Measurements from ENCODE around the gene ZNF541.

Gene ZNF541

GRCh38 chr19:47550129-47550528 is 22.8 kb downstream of the ZNF541 start:
- no peak for DNase-seq
- intact Hi-C loops (cut with DNase I) = no loop called here

DNA sequence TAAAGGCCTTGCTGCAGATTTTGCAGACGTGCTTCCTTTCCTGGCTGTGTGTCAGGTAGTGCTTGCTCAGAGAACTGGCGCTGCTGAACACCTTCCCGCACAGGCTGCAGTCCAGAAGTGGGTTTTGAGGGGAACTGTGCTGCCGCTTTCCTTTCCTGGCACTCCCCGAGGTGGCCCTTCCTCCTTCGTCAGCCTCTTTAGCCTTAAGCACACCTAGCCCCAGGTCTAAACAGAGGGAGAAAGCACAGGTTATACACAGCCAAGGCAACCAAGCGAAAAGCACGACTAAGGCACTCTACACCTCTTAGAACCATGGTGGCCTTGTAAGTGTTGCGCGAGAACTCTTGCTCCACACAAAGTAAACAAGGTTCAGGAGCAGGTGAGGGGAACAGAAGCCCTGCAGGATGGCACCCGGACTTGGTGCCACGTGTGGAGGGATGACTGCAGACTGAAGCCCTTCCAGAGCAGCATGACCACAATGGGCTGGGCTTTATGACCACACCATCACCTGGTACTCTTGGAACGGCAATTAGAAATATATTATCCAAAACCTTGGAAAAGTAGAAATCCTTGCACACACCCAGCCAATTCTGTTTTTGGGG is 23.6 kb downstream of the ZNF541 start:
- no peak for DNase-seq
- intact Hi-C loops (cut with DNase I) = no loop called here

GRCh38 chr19:47547199-47547598 is 25.7 kb downstream of the ZNF541 start:
- intact Hi-C loops (cut with DNase I) = no loop called here
- no peak for DNase-seq

DNA sequence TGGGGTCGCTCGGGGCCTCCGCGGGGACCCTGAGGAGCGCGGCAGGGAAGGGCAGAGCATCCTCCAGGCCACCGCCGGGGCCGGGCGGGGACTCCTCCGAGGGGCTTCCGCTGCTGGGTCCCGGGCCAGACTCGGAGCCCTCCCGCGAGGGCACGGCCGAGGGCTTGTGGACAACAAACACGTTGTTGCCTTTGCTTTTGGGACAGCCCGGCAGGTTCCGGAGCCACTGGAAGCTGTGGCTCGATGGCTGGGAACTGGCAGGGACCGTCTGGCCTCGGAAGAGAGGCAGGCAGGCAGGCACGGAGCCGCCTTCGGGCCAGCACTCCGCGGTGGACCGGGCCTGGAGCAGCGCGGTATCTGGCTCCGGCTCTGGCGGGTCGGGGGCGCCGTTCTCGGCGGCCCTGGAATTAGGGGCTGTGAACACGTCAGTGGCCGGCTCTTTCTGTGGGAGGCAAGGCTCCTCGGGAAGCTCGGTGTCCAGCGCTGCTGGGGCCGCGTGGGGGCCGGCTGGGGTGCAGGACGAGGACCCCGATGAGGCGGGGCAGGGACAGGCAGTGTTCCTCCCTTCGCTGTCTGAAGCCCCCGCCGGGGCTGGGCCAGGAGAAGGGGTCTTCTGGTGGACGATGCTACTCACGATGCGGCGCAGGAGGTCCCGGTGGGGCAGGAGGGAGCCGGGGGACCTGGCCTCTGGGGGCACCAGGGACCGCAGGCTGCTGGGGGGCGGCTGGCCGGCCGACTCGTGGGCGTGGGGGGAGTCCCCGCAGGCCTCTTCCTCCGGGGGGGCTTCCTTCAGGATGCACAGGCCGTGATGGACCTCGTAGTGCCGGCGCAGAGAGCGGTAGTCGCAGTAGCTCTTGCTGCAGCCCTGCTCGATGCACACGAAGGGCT is 27.6 kb downstream of the ZNF541 start:
- DNase-seq = no peak

DNA sequence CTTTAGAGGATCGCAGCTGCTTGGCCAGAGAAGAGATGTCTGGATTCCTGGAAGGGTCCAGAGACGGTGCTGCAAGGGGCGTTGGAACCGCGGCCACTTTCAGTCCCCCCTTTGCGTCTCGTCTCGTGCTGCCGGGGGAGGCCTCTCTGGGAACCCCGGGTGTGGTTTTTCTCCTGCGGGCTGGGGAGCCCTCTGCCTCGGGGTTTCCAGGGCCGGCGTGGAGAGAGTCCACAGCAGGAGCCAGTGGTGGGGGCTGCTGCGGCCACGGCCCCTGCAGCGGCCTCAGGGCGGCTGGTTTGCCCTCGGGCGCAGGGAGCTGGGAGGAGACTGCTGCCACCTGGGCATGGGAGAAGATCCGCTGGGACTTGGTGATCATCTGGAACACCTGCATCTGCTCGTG is 28.5 kb downstream of the ZNF541 start:
- intact Hi-C loops (cut with DNase I) = no loop called here
- no peak for DNase-seq

More for the DNA sequence above, 27.6 kb downstream of the ZNF541 start:
- intact Hi-C loops (cut with DNase I) = no loop called here

DNA sequence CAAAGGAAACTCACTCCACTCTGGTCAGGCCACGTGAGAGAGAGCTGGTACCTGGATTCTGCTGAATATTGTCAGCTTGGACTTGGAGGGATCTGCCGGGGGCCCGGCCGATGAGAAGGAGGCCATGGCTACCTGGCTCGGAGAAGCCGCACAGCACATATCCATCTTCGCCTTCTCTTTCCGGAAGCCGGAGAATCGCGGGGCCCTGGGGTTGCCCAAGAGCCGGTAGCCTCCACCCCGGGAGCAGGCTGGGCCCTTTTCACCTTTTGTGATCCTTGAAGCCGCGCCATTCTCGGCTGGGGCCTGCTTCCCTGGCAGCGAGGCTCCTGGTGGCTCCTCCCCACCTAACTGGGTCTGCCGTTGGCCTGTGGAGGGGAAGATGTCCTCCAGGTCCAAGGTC is 28.9 kb downstream of the ZNF541 start:
- intact Hi-C loops (cut with DNase I) = no loop called here
- no peak for DNase-seq

- intact Hi-C loops (cut with DNase I) = no loop called here
- DNase-seq = no peak
These were observed 30.9 kb downstream of the ZNF541 start for GRCh38 chr19:47542030-47542475.

GRCh38 chr19:47541518-47541917 is 31.4 kb downstream of the ZNF541 start:
- intact Hi-C loops (cut with DNase I) = no loop called here
- DNase-seq = no peak

DNA sequence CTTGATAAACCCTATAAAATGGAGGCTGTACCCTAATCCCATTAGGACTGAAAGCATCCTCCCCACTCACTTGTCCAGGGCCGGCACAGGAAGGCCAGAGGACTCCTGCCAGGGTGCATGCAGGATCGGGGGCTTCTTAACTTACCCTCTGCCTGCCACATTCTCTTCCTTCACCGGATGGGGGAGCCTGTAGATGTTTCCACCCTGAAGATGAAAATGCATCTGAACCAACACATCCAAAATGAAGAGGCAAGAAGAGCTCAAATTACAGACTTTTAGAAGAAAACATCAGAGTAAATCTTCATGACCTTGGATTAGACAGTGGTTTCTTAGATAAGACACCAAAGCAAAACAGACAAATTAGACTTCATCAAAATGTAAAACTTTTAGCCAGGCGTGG is 32.2 kb downstream of the ZNF541 start:
- DNase-seq = peak in 2 of 42 donors; percentile 3 to 4
- intact Hi-C loops (cut with DNase I) = no loop called here

DNA sequence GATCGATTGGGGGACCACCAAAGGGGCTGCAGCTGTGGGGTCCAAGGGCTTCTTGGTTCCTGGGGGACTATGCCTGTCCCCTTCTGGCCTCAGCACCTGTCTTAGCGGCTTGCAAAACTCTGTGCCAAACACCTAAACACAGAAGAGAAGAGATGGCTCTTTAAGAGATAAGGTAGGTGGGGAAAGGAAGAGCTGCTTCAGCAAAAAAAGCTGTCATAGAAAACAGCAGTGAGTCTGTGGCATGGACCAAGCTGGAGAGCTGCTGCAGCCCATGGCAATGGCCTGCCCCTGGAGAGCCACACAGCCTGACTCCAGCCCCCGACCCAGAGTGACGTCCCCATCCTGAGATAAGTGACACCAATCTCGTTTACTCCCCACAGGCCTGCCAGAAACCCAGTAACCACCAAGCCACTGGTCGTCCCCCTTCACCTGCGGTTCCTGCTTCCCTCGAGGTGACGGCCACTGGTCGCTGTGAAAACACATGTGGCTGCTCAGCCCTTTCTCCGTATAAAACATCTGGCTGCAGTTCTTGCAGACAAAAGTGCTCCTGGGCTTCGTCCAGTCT is 33.1 kb downstream of the ZNF541 start:
- intact Hi-C loops (cut with DNase I) = no loop called here
- no peak for DNase-seq

DNA sequence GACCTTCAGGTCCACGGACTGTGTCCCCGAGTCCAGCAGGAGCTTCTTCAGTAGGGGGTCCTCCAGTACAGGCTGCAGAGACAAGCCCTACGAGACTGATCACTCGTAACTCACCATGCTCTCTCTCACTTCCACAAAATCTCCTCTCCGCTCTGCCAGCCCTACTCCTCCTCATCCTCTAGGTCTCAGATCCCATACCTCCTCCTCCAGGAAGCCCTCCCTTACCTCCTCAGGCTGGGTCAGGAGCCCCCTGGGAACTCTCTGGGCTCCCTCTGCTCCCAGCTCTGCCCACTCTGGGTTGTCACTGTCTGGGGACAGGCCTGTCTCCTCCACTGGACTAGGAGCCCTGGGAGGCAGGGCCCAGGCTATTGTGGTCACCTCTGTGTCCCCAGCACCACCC is 34.1 kb downstream of the ZNF541 start:
- no peak for DNase-seq
- intact Hi-C loops (cut with DNase I) = no loop called here

DNA sequence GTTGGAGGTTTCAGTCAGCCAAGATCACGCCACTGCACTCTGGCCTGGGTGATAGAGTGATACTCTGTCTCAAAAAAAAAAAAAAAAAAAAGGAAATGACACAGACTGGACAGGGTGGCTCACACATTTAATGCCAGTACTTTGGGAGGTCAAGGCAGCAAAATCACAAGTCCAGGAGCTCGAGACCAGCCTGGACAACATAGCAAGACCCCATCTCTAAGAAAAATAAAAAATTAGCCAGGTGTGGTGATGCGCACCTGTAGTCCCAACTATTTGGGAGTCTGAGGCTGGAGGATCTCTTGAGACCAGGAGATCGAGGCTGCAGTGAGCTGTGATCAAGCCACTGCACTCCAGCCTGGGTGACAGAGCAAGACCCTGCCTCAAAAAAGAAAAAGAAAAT is 35.5 kb downstream of the ZNF541 start:
- intact Hi-C loops (cut with DNase I) = no loop called here
- no peak for DNase-seq

GRCh38 chr19:47534628-47535027 is 38.3 kb downstream of the ZNF541 start:
- DNase-seq = no peak
- intact Hi-C loops (cut with DNase I) = no loop called here

DNA sequence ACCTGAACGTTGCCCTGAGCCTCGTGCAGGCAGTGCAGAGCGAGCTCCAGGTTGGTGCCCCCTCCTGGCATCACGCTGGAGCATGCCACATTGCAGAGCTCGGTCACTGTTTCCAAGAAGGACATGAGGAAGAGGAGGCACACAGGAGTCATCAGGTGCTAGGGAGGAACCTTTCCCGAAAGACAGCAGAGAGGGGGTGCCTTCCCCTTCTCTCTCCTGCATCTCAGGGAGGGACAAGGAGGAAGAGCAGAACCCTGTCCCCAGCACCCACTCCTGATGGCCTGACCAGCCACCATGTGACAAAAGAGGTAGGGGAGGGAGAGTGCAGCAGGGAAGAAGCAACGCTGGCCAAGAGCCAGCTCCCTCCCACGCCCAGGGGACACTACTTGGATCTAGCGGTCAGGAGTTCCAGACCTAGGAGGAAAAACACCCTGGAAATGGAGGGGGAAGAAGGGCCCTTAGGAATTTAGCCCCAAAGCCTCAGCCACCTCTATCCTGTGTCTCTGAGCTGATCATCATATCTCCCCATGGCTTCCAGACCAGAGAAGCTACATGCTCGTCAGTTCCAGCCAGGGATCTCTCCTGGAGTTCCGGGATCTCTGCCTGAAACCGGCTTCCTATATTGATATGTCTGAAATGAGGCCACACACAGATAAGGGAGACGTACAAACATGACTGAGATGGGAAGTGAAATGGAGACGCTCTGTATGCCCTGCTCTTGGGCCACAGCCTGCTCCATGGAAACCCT is 41.1 kb downstream of the ZNF541 start:
- no peak for DNase-seq
- intact Hi-C loops (cut with DNase I) = no loop called here

DNA sequence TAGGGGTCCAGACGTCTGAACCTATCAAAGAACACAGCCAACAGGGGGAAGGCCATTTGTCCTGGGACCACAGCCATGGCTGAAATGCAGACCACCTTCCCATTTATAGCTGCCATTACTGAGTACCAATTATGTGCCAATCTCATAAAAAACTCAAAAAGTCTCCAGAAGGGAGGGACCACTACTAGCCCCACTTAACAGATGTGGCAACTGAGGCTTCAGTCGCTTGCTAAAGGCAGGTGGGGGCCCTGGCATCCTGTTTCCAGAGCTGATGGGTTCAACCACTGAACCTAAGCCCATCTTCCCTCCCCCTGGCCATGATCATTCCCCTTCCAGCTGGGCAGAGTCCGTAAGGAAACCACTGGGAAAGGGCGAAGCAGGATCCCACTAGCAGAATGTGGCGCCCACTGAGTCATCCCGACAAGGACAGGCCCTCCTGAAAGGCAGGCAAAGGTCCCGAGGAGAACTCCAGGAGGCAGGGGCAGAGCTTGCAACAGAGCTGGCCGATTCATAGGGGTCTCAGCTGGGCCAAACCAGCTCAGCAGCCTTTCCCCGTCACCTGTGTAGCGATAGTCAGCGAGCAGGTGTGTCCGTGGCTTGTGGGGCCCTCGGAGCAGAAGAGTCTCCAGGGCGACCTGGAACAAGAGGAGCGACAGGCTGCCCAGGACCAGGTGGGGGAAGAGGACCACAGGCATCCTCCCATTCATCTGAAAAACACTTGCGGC is 43.8 kb downstream of the ZNF541 start:
- DNase-seq = no peak
- intact Hi-C loops (cut with DNase I) = no loop called here

DNA sequence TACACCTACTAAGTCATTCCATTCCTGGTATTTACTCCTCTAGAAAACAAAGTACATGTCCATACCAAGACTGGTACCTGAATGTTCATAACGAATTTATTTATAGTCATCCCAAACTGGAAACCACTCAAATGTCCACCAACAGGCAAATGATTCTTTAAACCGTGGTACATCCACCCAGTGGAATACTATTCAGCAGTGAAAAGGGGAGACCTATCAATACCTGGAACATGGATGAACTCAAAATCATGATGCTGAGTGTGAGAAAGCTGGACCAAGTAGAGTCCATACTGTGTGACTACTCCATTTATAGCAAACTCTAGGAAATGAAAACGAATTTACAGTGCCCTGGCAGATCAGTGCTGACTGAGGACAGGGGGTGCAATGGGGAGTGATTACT is 46.1 kb downstream of the ZNF541 start:
- no peak for DNase-seq
- intact Hi-C loops (cut with DNase I) = no loop called here

GRCh38 chr19:47523473-47523872 is 49.5 kb downstream of the ZNF541 start:
- no peak for DNase-seq
- intact Hi-C loops (cut with DNase I) = no loop called here
